ENCODE results near the gene LRRC1. TPM values are rescaled to one million over a fixed set of nuclear protein-coding genes. Genes with fewer than 3 reads are reported as not detected.

The LRRC1 gene
- total RNA-seq, 4 donors from 2014 or later, result 71.0 to 151 (median 91.6) TPM

DNA sequence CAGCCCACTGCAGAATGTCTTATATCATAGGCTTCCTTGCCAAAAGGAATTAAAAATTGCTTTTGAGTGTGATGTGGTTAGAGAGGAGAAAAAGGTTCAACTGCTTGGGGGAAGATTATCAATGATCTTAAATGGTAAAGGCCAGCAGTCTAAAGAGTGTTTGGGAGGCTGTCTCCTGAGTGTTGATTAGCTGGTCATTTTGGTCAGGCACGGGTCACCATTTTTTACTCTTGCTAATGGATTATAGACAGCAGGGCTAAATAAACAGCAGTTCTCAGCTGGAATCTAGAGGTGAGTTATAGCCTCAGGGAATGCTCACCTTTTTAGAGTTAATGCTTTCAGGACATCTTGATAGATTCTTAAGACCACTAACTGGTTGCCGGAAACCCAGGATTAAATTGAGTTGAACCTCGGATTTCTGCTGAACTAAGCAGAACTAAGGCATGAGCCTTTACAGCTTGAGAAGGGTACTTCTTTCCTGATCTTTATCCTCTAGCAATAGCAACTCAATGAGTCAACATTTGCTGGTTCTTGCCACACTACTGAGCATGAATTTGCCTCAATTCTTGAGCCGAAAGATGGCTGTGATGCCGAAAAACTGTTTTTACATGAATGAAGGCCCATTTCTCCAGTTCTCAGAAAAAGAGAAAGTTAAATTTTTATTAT lies 120.4 kb downstream of the LRRC1 start:
- intact Hi-C loops (cut with DNase I; ENCODE audit: low total_unique reads), result no loop called here
- in situ Hi-C loops (cut with MboI; ENCODE audit: low pct_ligation_motif_present in 1 of 4, low pct_unique_long_range_greater_than_20kb in 1 of 4, low sequenced_read_pairs in 3 of 4), result no loop called here
- H3K27me3 ChIP-seq, result no peaks in the 10 kb centered on the region
- H3K27ac ChIP-seq, result no peak overlapping the region
- H3K9me3 ChIP-seq, result no peaks in the 10 kb centered on the region
- H3K4me1 ChIP-seq, result peaks cover 0 to 21% (median 2%) of the 10 kb centered on the region in 4 donors
- TF ChIP-seq POLR2A (IDR thresholded peaks at IDR 0.05), result no peak
- TF ChIP-seq, protein P1, sequence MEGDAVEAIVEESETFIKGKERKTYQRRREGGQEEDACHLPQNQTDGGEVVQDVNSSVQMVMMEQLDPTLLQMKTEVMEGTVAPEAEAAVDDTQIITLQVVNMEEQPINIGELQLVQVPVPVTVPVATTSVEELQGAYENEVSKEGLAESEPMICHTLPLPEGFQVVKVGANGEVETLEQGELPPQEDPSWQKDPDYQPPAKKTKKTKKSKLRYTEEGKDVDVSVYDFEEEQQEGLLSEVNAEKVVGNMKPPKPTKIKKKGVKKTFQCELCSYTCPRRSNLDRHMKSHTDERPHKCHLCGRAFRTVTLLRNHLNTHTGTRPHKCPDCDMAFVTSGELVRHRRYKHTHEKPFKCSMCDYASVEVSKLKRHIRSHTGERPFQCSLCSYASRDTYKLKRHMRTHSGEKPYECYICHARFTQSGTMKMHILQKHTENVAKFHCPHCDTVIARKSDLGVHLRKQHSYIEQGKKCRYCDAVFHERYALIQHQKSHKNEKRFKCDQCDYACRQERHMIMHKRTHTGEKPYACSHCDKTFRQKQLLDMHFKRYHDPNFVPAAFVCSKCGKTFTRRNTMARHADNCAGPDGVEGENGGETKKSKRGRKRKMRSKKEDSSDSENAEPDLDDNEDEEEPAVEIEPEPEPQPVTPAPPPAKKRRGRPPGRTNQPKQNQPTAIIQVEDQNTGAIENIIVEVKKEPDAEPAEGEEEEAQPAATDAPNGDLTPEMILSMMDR (IDR thresholded peaks at IDR 0.05), result no peak
- TF ChIP-seq POLR2AphosphoS5 (IDR thresholded peaks at IDR 0.05), result no peak
- TF ChIP-seq EP300 (IDR thresholded peaks at IDR 0.05; ENCODE audit: low read depth), result no peak
- 92 to 100% methylated on average over 5 of the region's 5 CpGs for WGBS, 2 donors (ENCODE audit: low coverage in 1 of 2)
- peaks cover 0 to 8% (median 3%) of the 10 kb centered on the region in 4 donors for H3K36me3 ChIP-seq
- DNase-seq, result no peak
- no peak overlapping the region for H3K4me3 ChIP-seq

DNA sequence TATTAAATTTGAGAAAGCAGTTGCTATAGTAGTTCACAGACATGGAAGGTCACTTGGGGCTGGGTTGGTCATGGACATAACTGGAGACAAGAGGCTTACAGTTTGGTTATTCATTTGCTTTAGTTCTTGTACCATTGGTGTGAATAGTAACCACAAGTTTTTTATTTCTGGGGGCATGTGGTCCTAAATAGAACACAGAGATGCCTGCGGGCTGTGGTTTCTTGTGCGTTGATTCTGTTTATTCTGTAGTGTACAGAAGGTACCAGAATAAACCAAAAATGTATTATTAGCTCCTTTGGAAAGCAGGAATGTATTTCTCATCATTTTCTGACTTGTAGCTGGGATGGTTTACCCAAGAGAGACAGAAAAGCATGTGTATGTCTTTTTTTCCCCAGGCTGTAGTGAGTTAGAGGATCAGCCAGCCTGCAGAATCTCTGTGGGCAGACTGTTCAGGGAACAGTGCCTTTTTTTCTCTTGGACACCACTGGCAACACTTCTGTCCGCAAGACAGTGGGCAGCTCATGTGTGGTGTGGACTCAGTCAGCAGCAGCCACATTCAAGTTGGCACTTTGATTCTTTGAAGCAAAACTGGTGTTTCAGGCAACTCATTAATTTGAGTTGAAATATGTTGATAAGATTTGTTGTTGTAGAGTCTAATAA lies 122.1 kb downstream of the LRRC1 start:
- H3K27me3 ChIP-seq, result no peaks in the 10 kb centered on the region
- TF ChIP-seq POLR2A (IDR thresholded peaks at IDR 0.05), result no peak
- no peak for TF ChIP-seq POLR2AphosphoS5 (IDR thresholded peaks at IDR 0.05)
- TF ChIP-seq, protein P1 (IDR thresholded peaks at IDR 0.05), result no peak
- no peak for TF ChIP-seq EP300 (IDR thresholded peaks at IDR 0.05; ENCODE audit: low read depth)

DNA sequence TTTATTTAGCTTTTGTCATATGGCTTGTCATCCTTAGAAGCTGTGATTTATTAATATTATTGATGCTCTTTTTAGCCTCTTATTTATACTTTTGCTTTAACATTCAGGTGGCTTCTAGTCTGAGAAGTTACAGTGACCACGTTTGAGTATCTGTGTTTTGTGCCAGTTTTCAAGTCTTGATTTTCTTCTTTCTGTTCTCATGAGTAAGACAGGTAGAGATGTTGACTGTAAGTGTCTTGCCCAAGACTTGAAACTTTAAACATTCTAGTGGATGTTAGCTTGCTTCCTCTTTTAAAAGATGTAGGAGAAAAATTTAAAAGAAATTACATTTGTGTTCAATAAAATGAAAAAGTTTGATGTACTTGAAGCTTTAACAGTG lies 122.6 kb downstream of the LRRC1 start:
- in situ Hi-C loops (cut with MboI; ENCODE audit: low pct_ligation_motif_present in 1 of 4, low pct_unique_long_range_greater_than_20kb in 1 of 4, low sequenced_read_pairs in 3 of 4), result no loop called here
- no peaks in the 10 kb centered on the region for H3K27me3 ChIP-seq
- 29 to 71% methylated on average over 1 of the region's 1 CpG for WGBS, 2 donors (ENCODE audit: low coverage in 1 of 2)
- no peak for TF ChIP-seq POLR2AphosphoS5 (IDR thresholded peaks at IDR 0.05)
- no peak for TF ChIP-seq EP300 (IDR thresholded peaks at IDR 0.05; ENCODE audit: low read depth)
- TF ChIP-seq, protein P1 (IDR thresholded peaks at IDR 0.05), result no peak
- TF ChIP-seq POLR2A (IDR thresholded peaks at IDR 0.05), result no peak
- no peak overlapping the region for H3K4me3 ChIP-seq
- peaks cover 0 to 16% (median 2%) of the 10 kb centered on the region in 4 donors for H3K4me1 ChIP-seq
- H3K27ac ChIP-seq, result no peak overlapping the region
- DNase-seq, result no peak
- peaks cover 0 to 26% (median 6%) of the 10 kb centered on the region in 4 donors for H3K36me3 ChIP-seq
- intact Hi-C loops (cut with DNase I; ENCODE audit: low total_unique reads), result no loop called here
- no peaks in the 10 kb centered on the region for H3K9me3 ChIP-seq

More for the DNA sequence above, 122.1 kb downstream of the LRRC1 start:
- 84 to 96% methylated on average over 3 of the region's 3 CpGs for WGBS, 2 donors (ENCODE audit: low coverage in 1 of 2)
- Histone ChIP-seq H3K4me3 (no peak overlapping the region), H3K4me1 (peaks cover 0 to 21% (median 2%) of the 10 kb centered on the region in 4 donors), H3K36me3 (peaks cover 0 to 22% (median 6%) of the 10 kb centered on the region in 4 donors), H3K27ac (no peak overlapping the region), H3K9me3 (no peaks in the 10 kb centered on the region)
- in situ Hi-C loops (cut with MboI; ENCODE audit: low pct_ligation_motif_present in 1 of 4, low pct_unique_long_range_greater_than_20kb in 1 of 4, low sequenced_read_pairs in 3 of 4), result no loop called here
- intact Hi-C loops (cut with DNase I; ENCODE audit: low total_unique reads), result no loop called here
- DNase-seq, result no peak

DNA sequence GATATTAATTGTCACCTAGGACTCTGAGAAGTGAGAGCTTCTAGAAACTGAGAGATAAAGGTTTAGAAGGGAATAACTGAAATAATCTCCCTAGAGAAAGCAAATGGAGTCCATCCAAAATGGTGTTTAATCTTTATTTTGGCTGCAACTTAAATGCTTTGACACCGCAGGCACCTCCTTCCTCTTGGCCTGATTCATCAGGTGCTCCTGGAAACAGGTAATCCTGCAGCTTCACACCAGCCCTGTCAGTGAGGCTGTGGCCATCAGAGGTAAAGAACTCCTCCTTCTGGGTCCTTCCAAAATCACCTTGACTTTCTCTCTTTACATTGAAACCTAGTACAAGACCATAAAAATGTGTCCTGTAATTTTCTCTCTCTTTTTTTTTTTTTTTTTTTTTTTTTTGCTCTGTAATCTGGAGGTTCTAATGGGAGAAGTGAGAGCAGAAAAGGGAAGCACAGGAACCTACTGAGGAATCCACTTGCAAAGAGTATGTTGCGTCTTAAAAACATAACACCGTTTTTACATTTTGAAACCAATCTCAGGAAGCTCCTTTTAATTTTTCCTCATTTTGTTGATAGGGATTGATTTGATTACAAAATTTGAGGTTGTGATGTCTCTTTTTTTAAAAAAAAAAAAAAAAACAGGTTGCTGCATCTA lies 124.2 kb downstream of the LRRC1 start:
- WGBS, 2 donors (ENCODE audit: low coverage in 1 of 2), result 83 to 85% methylated on average over 3 of the region's 3 CpGs

More for the DNA sequence above, 124.2 kb downstream of the LRRC1 start:
- intact Hi-C loops (cut with DNase I; ENCODE audit: low total_unique reads) (no loop called here), in situ Hi-C loops (cut with MboI; ENCODE audit: low pct_ligation_motif_present in 1 of 4, low pct_unique_long_range_greater_than_20kb in 1 of 4, low sequenced_read_pairs in 3 of 4) (no loop called here)
- H3K4me3 ChIP-seq, result no peak overlapping the region
- H3K4me1 ChIP-seq, result peaks cover 0 to 8% (median 5%) of the 10 kb centered on the region in 4 donors
- no peak for DNase-seq
- H3K36me3 ChIP-seq, result peaks cover 0 to 30% (median 6%) of the 10 kb centered on the region in 4 donors
- TF ChIP-seq POLR2AphosphoS5 (IDR thresholded peaks at IDR 0.05), result no peak
- no peak overlapping the region for H3K27ac ChIP-seq
- no peaks in the 10 kb centered on the region for H3K9me3 ChIP-seq
- H3K27me3 ChIP-seq, result no peaks in the 10 kb centered on the region
